A673 (cell line): ENCODE data around the gene INAFM1.

Experiments used
- EZH2 ChIP-seq: fragments of 200-600 bp; sonication (generic); IDR thresholded peaks from 2 replicates; pipeline ENCODE4 v1.6.1; 2017; ENCODE audit warnings: borderline replicate concordance, low read depth, mild to moderate bottlenecking, mixed read lengths, antibody characterized with exemption, low read length; ENCODE audit not compliant: poor library complexity, severe bottlenecking
- TF ChIP-seq, protein P1 (sequence below): fragments of 300-800, 200-600 bp; sonication (generic); conservative IDR thresholded peaks from 2 replicates; pipeline ENCODE4 v1.5.1; 2017; ENCODE audit warnings: low read depth, mild to moderate bottlenecking, antibody characterized with exemption, low read length, moderate library complexity, mixed read lengths

- TF ChIP-seq, protein P1, sequence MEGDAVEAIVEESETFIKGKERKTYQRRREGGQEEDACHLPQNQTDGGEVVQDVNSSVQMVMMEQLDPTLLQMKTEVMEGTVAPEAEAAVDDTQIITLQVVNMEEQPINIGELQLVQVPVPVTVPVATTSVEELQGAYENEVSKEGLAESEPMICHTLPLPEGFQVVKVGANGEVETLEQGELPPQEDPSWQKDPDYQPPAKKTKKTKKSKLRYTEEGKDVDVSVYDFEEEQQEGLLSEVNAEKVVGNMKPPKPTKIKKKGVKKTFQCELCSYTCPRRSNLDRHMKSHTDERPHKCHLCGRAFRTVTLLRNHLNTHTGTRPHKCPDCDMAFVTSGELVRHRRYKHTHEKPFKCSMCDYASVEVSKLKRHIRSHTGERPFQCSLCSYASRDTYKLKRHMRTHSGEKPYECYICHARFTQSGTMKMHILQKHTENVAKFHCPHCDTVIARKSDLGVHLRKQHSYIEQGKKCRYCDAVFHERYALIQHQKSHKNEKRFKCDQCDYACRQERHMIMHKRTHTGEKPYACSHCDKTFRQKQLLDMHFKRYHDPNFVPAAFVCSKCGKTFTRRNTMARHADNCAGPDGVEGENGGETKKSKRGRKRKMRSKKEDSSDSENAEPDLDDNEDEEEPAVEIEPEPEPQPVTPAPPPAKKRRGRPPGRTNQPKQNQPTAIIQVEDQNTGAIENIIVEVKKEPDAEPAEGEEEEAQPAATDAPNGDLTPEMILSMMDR: no peak
- no peak for TF ChIP-seq EZH2
Observed at GRCh38 chr19:47309038-47309437, 34.4 kb downstream of the INAFM1 start.
